Body of pancreas (tissue), 4 donors: ENCODE data around the gene TBX21.

Experiments
- CTCF ChIP-seq, 7 experiments: fragments of 450-650 bp in 4 of 7; fragments of 200-600 bp in 3 of 7; sonication (generic) in 3 of 7; IDR thresholded peaks; one replicate each; pipeline ENCODE4 v1.5.1; 2016 to 2019; ENCODE audit warnings: antibody characterized with exemption in 7 of 7
- POLR2A ChIP-seq, 3 donors: fragments of 450-650 bp; IDR thresholded peaks; one replicate each; pipeline ENCODE4 v1.6.1; 2016; ENCODE audit warnings: antibody characterized with exemption in 3 of 3, mild to moderate bottlenecking in 2 of 3

DNA sequence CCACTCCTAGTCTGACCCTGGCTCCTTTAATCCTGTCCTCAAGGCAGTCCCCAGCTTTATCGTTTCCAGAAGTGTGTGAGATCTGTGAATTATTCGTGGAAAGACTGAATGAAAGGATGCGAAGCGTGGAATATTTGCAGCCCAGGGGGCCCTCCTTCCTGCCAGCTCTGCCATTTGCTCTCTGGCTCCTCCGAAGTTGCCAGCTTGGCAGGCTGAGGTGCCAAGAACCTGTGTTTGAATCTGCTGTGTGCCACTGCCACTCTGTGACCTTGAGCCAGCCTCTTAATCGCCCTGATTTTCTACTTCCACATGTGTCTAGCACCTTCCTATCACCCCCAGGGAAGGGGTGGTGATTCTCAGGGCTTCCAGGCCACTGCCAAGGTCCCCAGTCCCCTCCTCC is 28.3 kb upstream of the TBX21 start:
- TF ChIP-seq POLR2A (IDR thresholded peaks at IDR 0.05), result no peak
- no peak for TF ChIP-seq CTCF (IDR thresholded peaks at IDR 0.05)
